ENCODE measurements around the gene STUM.

Gene STUM

DNA sequence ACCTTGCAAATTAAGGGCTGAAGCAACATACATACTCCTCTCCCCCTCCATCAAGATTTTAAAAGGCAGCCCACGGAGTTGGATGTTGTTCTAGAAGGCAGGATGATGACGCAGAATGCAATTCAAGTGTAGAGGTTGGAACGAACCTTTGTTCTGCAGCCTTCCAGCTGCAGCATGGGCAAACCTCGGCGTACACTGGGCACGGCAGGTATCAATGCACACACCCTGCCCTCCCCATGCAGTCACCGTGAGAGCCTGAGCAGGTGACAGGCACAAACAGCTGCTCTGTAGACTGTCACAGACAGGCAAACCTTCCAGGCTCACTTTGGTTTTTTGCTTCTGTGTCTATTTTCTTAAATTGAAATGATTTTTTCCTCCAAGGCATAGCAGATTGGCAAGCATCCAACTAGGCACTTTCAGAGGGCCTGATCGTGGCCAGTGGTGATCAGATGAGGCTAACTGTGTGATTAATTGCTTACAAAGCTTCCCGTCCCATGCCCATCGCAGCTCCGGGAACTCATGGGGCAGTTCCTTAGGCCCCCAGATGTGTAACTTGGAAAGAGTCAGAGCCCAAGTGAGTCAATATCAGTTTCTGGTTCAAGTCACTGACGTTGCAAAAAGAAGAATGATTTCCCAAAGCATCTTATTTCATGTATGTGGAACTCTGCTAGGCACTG is 108.2 kb downstream of the STUM start:
- CTCF ChIA-PET: no interaction called here
- Mint-ChIP-seq H3K4me1 (peaks cover 29% of the 10 kb centered on the region), H3K27ac (peak overlapping the region; percentile 87), H3K36me3 (peaks cover 29% of the 10 kb centered on the region), H3K27me3 (no peaks in the 10 kb centered on the region), H3K4me3 (no peak overlapping the region), H3K9me3 (no peaks in the 10 kb centered on the region)
- DNase-seq: peak; percentile 52

DNA sequence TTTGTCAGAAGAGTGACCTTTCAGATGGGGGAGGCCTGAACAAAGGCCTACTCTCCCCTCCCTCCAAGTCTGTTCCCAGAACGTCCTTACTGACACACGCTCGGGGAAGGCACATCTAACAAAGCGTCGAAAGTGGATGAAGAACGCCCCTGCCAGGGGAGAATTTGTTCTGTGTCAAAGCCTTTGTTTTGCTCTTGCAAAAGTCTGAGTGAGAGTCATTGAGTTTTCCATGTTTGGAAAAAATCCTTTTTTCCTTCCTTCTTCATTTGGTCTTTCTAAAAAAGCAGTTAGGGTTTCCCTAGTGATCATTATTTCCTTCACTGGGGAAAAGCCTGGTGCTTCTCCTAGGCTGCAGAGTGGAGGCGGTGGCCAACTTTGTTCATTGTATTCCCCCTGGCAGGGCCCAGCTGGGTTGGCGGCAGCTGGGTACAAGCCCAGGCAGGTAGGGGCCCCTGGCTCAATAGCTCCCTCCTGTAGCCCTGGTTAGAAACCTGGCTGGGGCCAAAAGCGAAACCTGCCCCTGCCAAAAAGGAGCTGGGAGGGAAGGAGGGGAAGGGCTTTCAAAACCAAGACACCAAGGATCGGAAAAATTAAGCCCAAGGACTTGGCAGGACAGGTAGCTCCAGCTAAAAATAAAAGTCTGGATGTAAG is 109.5 kb downstream of the STUM start:
- H3K27ac Mint-ChIP-seq: peak overlapping the region; percentile 50
- H3K36me3 Mint-ChIP-seq: peaks cover 33% of the 10 kb centered on the region
- no peak overlapping the region for H3K4me3 Mint-ChIP-seq
- CTCF ChIA-PET: interaction anchor here (1.6 kb wide), 1 partner anchor 170 kb away, joined by 4 read pairs; no protein-coding TSS in a partner anchor
- H3K27me3 Mint-ChIP-seq: no peaks in the 10 kb centered on the region
- no peaks in the 10 kb centered on the region for H3K9me3 Mint-ChIP-seq
- peaks cover 41% of the 10 kb centered on the region for H3K4me1 Mint-ChIP-seq
- DNase-seq: no peak

DNA sequence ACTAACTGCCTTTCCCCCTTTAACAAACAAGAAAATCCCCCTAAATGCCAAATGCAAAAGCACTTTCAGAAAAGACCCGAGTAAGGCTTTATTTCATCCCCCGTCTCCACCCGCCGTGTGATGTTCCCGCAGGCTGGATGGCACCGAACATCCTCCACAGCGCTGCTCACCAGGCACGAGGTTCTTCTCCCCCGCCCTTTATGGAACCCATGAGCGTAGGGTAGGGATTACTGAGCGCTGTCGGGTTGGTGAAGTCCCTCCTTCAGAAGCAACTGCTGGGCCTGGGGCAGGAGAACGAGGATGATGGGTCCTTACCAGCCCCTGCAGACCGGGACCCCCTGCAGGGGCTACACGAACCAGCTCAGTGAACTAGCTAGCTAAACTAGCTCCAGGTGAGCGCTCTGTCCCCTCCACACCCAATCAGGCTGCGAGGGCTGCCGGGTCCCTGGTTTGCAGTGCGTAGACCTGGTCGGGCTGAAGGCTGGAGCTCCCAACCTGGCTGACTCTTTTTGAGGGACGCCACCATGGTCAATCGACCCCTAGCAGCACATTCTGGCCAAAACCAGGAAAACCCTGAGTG is 110.1 kb downstream of the STUM start:
- DNase-seq: no peak
- peaks cover 31% of the 10 kb centered on the region for H3K36me3 Mint-ChIP-seq
- no peak overlapping the region for H3K4me3 Mint-ChIP-seq
- no peaks in the 10 kb centered on the region for H3K27me3 Mint-ChIP-seq
- no peaks in the 10 kb centered on the region for H3K9me3 Mint-ChIP-seq
- H3K27ac Mint-ChIP-seq: peak overlapping the region; percentile 50
- peaks cover 48% of the 10 kb centered on the region for H3K4me1 Mint-ChIP-seq
- CTCF ChIA-PET: interaction anchor here (1.1 to 1.6 kb wide), 2 partner anchors 10 to 169 kb away, joined by 3 to 4 read pairs; no protein-coding TSS in a partner anchor

All from activated naive CD4-positive, alpha-beta T cell treated with anti-CD3 and anti-CD28 coated beads, Interleukin-2, amount 10 ng/mL, durations not matched to agents 7 days and 5 days (primary cell).